ENCODE data around the gene TMEM192.

- TF ChIP-seq CTCF (conservative IDR thresholded peaks at IDR 0.05; ENCODE audit: low read depth in 2 of 2) (no peak), EZH2 (IDR thresholded peaks at IDR 0.05; ENCODE audit: low read depth, unreplicated experiment) (no peak), EZH2phosphoT487 (IDR thresholded peaks at IDR 0.05; ENCODE audit: unreplicated experiment) (no peak), POLR2AphosphoS5 (IDR thresholded peaks at IDR 0.05; ENCODE audit: low read depth) (no peak), ZNF331 (CRISPR knock-in tag; IDR thresholded peaks at IDR 0.05; ENCODE audit: low read depth) (no peak), JUNB (IDR thresholded peaks at IDR 0.05; ENCODE audit: unreplicated experiment) (no peak), CREB1 (CRISPR knock-in tag; IDR thresholded peaks at IDR 0.05; ENCODE audit: low read depth) (no peak)
- TF ChIP-seq, protein P1, sequence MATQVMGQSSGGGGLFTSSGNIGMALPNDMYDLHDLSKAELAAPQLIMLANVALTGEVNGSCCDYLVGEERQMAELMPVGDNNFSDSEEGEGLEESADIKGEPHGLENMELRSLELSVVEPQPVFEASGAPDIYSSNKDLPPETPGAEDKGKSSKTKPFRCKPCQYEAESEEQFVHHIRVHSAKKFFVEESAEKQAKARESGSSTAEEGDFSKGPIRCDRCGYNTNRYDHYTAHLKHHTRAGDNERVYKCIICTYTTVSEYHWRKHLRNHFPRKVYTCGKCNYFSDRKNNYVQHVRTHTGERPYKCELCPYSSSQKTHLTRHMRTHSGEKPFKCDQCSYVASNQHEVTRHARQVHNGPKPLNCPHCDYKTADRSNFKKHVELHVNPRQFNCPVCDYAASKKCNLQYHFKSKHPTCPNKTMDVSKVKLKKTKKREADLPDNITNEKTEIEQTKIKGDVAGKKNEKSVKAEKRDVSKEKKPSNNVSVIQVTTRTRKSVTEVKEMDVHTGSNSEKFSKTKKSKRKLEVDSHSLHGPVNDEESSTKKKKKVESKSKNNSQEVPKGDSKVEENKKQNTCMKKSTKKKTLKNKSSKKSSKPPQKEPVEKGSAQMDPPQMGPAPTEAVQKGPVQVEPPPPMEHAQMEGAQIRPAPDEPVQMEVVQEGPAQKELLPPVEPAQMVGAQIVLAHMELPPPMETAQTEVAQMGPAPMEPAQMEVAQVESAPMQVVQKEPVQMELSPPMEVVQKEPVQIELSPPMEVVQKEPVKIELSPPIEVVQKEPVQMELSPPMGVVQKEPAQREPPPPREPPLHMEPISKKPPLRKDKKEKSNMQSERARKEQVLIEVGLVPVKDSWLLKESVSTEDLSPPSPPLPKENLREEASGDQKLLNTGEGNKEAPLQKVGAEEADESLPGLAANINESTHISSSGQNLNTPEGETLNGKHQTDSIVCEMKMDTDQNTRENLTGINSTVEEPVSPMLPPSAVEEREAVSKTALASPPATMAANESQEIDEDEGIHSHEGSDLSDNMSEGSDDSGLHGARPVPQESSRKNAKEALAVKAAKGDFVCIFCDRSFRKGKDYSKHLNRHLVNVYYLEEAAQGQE (IDR thresholded peaks at IDR 0.05; ENCODE audit: unreplicated experiment), result no peak
- TF ChIP-seq, protein P2, sequence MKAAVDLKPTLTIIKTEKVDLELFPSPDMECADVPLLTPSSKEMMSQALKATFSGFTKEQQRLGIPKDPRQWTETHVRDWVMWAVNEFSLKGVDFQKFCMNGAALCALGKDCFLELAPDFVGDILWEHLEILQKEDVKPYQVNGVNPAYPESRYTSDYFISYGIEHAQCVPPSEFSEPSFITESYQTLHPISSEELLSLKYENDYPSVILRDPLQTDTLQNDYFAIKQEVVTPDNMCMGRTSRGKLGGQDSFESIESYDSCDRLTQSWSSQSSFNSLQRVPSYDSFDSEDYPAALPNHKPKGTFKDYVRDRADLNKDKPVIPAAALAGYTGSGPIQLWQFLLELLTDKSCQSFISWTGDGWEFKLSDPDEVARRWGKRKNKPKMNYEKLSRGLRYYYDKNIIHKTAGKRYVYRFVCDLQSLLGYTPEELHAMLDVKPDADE (IDR thresholded peaks at IDR 0.05), result no peak
- TF ChIP-seq, protein P3, sequence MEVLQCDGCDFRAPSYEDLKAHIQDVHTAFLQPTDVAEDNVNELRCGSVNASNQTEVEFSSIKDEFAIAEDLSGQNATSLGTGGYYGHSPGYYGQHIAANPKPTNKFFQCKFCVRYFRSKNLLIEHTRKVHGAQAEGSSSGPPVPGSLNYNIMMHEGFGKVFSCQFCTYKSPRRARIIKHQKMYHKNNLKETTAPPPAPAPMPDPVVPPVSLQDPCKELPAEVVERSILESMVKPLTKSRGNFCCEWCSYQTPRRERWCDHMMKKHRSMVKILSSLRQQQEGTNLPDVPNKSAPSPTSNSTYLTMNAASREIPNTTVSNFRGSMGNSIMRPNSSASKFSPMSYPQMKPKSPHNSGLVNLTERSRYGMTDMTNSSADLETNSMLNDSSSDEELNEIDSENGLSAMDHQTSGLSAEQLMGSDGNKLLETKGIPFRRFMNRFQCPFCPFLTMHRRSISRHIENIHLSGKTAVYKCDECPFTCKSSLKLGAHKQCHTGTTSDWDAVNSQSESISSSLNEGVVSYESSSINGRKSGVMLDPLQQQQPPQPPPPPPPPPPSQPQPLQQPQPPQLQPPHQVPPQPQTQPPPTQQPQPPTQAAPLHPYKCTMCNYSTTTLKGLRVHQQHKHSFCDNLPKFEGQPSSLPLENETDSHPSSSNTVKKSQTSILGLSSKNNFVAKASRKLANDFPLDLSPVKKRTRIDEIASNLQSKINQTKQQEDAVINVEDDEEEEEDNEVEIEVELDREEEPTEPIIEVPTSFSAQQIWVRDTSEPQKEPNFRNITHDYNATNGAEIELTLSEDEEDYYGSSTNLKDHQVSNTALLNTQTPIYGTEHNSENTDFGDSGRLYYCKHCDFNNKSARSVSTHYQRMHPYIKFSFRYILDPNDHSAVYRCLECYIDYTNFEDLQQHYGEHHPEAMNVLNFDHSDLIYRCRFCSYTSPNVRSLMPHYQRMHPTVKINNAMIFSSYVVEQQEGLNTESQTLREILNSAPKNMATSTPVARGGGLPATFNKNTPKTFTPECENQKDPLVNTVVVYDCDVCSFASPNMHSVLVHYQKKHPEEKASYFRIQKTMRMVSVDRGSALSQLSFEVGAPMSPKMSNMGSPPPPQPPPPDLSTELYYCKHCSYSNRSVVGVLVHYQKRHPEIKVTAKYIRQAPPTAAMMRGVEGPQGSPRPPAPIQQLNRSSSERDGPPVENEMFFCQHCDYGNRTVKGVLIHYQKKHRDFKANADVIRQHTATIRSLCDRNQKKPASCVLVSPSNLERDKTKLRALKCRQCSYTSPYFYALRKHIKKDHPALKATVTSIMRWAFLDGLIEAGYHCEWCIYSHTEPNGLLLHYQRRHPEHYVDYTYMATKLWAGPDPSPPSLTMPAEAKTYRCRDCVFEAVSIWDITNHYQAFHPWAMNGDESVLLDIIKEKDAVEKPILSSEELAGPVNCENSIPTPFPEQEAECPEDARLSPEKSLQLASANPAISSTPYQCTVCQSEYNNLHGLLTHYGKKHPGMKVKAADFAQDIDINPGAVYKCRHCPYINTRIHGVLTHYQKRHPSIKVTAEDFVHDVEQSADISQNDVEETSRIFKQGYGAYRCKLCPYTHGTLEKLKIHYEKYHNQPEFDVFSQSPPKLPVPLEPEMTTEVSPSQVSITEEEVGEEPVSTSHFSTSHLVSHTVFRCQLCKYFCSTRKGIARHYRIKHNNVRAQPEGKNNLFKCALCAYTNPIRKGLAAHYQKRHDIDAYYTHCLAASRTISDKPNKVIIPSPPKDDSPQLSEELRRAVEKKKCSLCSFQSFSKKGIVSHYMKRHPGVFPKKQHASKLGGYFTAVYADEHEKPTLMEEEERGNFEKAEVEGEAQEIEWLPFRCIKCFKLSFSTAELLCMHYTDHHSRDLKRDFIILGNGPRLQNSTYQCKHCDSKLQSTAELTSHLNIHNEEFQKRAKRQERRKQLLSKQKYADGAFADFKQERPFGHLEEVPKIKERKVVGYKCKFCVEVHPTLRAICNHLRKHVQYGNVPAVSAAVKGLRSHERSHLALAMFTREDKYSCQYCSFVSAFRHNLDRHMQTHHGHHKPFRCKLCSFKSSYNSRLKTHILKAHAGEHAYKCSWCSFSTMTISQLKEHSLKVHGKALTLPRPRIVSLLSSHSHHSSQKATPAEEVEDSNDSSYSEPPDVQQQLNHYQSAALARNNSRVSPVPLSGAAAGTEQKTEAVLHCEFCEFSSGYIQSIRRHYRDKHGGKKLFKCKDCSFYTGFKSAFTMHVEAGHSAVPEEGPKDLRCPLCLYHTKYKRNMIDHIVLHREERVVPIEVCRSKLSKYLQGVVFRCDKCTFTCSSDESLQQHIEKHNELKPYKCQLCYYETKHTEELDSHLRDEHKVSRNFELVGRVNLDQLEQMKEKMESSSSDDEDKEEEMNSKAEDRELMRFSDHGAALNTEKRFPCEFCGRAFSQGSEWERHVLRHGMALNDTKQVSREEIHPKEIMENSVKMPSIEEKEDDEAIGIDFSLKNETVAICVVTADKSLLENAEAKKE (CRISPR knock-in tag; IDR thresholded peaks at IDR 0.05), result no peak
Measured at GRCh38 chr4:165111906-165112367, 723 bp downstream of the TMEM192 start.

Measured in GM23338 (cell line).